WTC11 (cell line): ENCODE results near the gene CPNE2.

Experiments
- CTCF ChIP-seq: fragments of 200-600 bp; IDR thresholded peaks from 2 replicates; pipeline ENCODE4 v1.8.0; 2022; ENCODE audit warnings: antibody characterized with exemption
- JUN ChIP-seq: sonication (generic); formaldehyde crosslinking; IDR thresholded peaks from 2 replicates; pipeline ENCODE4 v1.8.0; 2023; ENCODE audit warnings: mild to moderate bottlenecking, missing genetic modification reagents
- MXD4 ChIP-seq: fragments of 250-450 bp; sonication (Bioruptor Pico); IDR thresholded peaks from 2 replicates; pipeline ENCODE4 v1.8.0; 2021; ENCODE audit warnings: mild to moderate bottlenecking, moderate library complexity, borderline replicate concordance
- MYBL2 ChIP-seq: sonication (generic); formaldehyde crosslinking; IDR thresholded peaks from 2 replicates; pipeline ENCODE4 v1.8.1; 2023; ENCODE audit warnings: mild to moderate bottlenecking, moderate library complexity, missing genetic modification reagents
- NR3C1 ChIP-seq: sonication (generic); formaldehyde crosslinking; conservative IDR thresholded peaks from 2 replicates; pipeline ENCODE4 v1.8.1; 2023; ENCODE audit warnings: low read depth, mild to moderate bottlenecking, missing genetic modification reagents
- RELA ChIP-seq: sonication (generic); formaldehyde crosslinking; IDR thresholded peaks from 2 replicates; pipeline ENCODE4 v1.8.1; 2022; ENCODE audit warnings: missing genetic modification reagents, mild to moderate bottlenecking, borderline replicate concordance
- SP1 ChIP-seq: sonication (generic); formaldehyde crosslinking; conservative IDR thresholded peaks from 2 replicates; pipeline ENCODE4 v1.8.1; 2022; ENCODE audit warnings: missing genetic modification reagents
- USF2 ChIP-seq: sonication (generic); formaldehyde crosslinking; IDR thresholded peaks from 2 replicates; pipeline ENCODE4 v1.8.1; 2023; ENCODE audit warnings: mild to moderate bottlenecking, missing genetic modification reagents, moderate library complexity
- ZNF532 ChIP-seq: fragments of 250-450 bp; sonication (Bioruptor Pico); IDR thresholded peaks from 2 replicates; pipeline ENCODE4 v1.9.0; 2021; ENCODE audit warnings: mild to moderate bottlenecking, borderline replicate concordance

GRCh38 chr16:57132470-57132869, 40.1 kb downstream of the CPNE2 start:
- TF ChIP-seq ZNF532 (CRISPR knock-in tag) (no peak), USF2 (CRISPR knock-in tag) (no peak), CTCF (no peak), SP1 (CRISPR knock-in tag) (no peak), MYBL2 (CRISPR knock-in tag) (no peak), MXD4 (no peak), RELA (CRISPR knock-in tag) (no peak), JUN (no peak), NR3C1 (CRISPR knock-in tag) (no peak)
